ENCODE measurements around the gene SIRT1.
"Not testable (repeated sequence)": the region's sequence is repeated elsewhere in the genome, so short reads cannot be mapped to it uniquely, and the experiment has no call there.

Gene SIRT1

DNA sequence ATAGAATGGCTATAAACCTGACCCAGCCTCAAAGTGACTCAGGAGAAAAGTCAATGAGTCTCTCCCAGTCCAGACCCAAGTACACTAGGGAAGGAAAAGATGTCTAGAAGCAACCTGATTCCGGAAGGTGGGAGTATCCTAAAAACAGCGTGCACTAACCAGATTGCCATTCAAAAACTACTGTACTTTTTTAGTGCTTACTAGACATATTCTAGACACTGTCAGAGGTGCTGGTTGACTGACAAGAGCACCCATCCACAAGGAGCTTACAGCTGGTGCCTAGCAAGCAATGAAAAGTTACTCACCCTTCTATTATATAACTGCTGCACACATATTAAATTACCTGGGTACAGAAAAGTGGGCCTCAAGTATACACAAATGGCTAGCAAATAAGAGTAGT, 81.0 kb downstream of the SIRT1 start:
- DNase-seq (ENCODE audit: low spot score), result no peak

DNA sequence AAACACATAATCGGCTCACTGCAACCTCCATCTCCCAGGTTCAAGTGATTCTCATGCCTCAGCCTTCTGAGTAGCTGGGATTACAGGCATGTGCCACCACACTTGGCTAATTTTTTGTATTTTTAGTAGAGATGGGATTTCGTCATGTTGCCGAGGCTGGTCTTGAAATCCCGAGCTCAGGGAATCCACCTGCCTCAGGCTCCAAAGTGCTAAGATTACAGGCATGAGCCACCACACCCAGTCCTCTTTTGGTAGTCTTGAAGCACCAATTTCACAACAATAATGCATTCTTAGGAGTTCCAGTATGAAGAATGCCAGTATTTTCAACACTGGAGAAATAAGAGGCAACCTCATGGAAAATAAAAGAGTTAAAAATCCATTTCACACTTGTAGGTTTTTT, 81.6 kb downstream of the SIRT1 start:
- not testable (repeated sequence) for DNase-seq (ENCODE audit: low spot score)
